DMS79 (cell line): ENCODE measurements around the gene SDHAF2.
A peak's percentile ranks its signal among the peaks of the same experiment; 100 is the strongest.
"Not testable (repeated sequence)": the region's sequence is repeated elsewhere in the genome, so short reads cannot be mapped to it uniquely, and the experiment has no call there.

Source experiments
- DNase-seq: peaks from one replicate; lab custom pipeline; 2025; lab: John Stamatoyannopoulos, UW

Gene SDHAF2

GRCh38 chr11:61476371-61476770 is 46.4 kb downstream of the SDHAF2 start:
- DNase-seq: no peak

- DNase-seq: no peak
These were observed 47.2 kb downstream of the SDHAF2 start for GRCh38 chr11:61477126-61477525.

DNA sequence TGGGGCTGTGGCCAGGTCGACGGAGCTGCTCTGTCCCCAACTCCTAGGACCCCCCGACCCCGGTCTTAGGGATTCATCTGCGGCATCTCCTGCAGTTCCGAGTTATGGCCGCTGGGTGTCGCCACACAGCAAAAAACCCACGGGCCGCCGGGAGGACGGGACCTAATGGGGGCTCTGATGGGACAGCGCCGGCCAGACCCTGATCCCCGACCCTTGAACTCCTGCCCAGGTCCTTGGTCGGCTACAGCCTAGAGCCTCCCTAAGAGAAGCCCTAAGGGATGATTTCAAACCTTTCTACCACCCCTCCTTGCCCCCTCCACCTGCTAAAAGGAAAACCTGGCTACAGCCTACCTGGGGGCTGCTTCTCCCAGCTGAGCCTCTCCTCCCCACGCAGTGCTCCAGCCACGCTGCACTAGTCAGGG is 47.8 kb downstream of the SDHAF2 start:
- no peak for DNase-seq

GRCh38 chr11:61479360-61480058 is 49.6 kb downstream of the SDHAF2 start:
- not testable (repeated sequence) for DNase-seq

- no peak for DNase-seq
These were observed 50.5 kb downstream of the SDHAF2 start for GRCh38 chr11:61480261-61480993.

DNA sequence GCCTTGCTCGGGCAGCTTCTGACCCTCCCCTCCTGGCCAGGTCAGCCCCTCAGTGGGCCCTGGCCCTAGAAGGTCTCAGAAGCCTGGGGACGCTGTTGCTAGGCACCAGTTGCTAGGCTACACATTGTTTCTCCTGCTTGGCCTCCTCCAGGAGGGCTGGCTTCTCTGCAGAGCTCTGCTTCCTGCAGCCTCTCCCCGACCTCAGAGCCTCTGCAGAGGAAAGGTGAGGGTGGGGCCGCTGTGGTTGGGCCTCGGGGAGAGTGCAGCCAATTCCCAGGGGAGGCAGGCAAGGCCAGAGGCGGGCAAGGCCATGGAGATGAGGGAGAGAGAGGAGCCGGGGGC is 51.0 kb downstream of the SDHAF2 start:
- peak; percentile 87 for DNase-seq

DNA sequence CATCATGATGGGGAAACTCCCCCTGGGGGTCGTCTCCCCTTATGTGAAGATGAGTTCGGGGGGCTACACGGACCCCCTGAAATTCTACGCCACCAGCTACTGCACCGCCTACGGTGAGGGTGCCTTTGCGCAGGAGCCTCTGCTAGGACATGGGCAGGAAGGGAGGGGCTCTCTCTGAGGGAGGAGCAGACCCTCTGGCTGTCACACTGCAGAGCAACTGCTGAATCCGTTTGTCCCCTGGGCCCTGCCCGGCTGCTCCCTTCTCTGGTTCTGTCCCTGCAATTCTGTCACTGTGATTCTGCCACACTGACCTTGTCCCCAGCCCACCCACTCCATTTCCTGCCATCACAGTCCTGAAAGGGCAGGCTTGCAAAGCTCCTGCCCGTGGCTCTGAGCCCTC is 51.9 kb downstream of the SDHAF2 start:
- no peak for DNase-seq

DNA sequence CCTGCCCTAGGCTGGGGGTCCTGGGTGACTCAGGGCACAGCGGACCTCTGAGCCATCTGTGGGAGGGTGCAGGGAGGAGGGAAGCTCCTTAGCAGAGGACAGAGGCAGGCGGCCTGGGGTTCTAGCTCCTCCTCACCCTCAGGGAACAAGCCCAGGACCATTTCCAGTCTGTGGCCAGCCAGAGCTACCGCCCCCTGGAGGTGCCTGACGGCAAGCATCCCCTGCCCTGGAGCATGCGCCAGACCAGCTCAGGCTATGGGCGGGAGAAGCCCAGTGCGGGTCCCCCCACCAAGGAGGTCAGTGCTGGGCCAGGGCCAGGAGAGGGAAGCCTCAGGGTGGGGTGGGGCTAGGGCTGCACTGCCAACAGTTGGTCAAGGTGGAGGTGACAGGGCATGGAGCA is 52.6 kb downstream of the SDHAF2 start:
- DNase-seq: no peak

GRCh38 chr11:61484541-61484940 is 54.6 kb downstream of the SDHAF2 start:
- no peak for DNase-seq

DNA sequence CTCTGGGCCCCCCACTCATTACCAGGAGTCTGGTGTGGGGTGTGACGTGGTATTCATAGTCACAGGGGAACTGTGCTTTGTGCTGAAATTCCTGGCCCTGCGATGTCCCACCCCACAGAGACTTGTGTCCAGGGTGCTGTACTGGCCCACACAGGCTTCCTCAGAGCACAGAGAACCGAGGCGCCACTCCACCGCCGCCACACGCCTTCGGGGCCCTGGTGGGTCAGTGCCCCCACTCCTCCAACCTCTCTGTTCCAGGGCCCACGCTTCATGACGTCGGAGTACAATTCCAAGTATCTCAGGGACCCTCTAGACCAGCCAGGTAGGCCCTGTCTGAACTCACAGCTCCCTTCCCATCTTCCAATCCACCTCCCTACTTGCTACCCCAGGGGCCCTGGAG is 55.2 kb downstream of the SDHAF2 start:
- DNase-seq: no peak

- no peak for DNase-seq
These were observed 56.2 kb downstream of the SDHAF2 start for GRCh38 chr11:61486011-61486620.

GRCh38 chr11:61486779-61487178 is 56.9 kb downstream of the SDHAF2 start:
- DNase-seq: no peak

DNA sequence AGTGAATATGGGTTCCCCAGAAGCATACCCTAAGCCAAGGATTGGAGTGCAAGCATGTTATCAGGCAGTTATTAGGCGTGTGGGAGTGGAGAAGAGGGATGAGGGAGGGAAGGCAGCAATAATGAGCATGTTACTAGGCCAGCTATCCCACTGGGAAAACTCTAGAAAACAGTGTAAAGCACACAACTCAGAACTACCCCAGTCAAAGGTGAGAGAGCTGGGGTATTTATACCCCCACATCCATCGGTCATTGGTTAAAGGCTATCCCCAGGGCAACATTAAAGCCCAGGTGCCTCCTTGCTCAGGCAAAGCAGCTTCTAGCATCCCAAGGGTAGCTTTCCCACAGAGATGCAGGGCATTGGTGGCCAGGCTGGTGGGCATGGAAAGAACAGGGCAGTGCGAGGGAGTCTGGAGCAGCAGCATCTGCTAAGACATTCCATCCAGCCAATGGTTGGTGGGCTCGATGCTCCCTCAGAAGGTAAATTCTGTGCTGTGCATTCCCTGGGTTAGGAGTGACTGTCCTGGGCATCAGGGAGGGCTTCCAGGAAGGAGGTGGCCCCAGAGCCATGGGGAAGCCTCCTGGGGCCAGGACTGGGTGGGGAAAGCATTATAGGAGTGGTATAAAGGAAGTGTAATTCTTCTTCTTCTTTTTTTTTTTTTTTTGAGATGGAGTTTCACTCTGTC is 57.6 kb downstream of the SDHAF2 start:
- DNase-seq: no peak

DNA sequence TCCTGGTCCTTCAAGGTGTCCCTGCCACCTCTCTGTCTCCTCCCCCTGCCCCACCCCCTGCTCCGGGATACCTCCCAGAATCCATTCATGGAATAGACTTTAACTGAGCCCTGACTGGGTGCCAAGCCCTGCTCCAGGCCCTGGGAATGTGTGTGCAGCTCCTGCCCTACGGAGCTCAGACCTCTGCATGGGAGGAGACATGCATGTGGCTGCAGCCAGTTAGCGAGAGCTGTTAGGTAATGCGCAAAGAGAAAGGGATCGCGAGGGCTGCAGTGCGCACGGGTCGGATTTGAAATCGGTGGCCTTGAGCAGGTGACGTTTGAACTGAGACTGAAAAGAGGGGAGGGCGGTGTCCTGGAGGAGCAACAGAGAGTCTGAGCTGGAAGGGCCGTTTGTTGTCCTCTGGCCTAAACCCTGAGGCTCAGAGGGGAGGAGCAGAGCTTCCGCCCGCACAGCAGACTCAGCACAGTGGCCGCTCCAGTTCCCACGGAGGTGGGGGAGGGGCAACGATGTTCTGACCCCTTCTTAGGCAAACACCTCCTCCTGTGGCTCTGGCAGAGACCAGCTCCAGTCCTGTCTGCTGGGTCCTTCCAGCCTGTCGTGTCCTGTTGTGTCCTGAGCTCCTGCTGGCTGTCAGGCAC is 58.8 kb downstream of the SDHAF2 start:
- DNase-seq: peak; percentile 76

- DNase-seq: no peak
These were observed 60.2 kb downstream of the SDHAF2 start for GRCh38 chr11:61489833-61490721.

DNA sequence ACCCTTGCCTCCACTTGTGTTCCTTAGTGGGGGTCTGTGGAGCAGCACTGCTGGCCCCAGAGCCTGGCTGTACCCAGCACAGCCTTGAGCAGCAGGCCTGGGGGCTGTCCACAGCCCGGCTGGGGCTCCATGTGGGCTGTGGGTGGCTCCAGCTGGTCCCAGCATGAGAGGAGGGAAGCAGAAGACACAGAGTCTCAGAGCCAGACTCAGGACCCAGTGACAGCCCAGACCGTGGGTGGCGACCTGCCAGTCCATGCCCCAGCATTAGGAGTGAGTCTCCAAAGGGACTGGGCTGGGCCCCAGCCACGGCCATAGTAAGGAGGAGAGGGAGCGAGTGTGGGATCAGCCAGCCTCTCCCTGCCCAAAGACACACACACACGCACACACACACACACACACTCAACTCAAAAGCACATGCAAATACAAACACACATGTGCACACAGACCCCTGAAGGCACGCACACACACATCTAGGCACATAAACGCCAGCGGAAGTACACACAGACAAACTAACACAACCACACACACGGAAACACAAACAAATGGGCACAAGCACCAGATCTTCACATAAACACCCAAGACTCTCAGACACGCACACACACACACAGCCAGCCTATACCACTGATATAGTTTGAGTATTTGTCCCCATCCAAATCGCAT is 61.9 kb downstream of the SDHAF2 start:
- DNase-seq: no peak

DNA sequence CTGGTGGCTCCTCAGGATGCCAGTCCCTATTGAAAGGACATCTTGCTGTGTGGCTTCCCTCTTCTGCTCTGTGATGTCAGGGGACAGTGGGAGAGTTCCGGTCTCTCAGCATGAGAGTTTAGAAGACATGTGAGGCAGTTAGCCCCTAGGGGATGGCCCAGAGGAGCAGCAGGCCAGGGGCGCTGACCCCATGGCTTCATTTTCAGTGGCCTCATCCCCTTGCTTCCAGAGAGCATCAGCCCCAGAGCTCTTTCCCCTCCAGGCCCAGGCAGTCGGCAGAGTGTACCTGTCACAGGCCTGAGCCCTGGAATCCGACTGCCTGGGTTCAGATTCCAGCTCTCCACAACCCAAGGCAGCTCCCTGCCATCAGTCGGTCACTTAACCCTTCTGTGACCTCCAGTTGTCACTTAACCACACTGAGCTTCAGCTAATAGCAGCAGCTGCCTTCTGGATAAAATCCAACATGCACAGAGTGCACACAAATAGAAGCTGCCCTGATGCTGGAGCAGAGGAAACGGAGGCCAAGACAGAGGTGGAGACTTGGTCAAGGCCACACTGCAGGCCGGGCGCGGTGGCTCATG is 64.5 kb downstream of the SDHAF2 start:
- DNase-seq: no peak

DNA sequence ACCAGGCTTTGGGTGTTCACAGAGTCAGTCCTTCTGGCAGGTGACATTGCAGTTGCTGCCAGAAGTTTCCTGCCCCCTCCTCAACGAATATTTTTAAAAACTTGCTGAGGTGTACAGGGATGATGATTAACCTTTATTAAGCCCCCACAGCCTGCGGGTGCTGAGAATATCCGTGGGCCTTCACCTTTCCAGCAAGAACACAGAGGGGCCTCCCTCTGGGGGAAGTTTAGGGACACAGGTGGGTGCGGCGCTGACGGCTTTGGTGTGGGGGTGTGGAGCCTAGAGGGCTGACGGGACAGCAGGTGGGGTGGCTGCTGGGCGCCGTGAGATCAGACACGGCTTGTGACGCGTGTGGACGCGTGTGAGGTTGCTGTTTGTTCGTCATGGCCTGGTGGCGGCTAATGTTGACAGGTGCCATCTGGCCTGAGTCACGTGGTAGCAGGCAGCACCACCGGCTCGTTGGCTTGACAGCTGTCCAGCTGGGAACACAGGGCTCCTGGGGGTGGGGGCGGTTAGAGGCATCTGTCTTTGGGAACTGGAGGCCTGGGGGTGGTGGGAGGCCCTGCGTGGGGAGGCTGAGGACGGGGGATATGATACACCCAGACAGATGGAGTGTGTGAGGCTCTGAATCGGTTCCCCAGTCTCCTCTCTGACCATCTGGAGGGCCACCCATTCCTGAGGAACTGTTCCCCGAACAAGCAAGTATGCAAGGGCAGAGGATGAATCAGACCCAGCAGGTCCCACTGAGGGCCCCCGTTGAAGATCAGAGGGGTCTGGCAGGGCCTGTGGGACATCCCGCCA is 66.1 kb downstream of the SDHAF2 start:
- no peak for DNase-seq
